Gastrocnemius medialis (tissue), 4 donors: ENCODE results near the gene NPAS3.

Experiments
- CTCF ChIP-seq, 5 experiments: fragments of 450-650 bp in 3 of 5; fragments of 200-600 bp in 2 of 5; sonication (generic) in 2 of 5; IDR thresholded peaks in 4 of 5; conservative IDR thresholded peaks in 1 of 5; 1 replicate in 4 of 5; 2 replicates in 1 of 5; pipeline ENCODE4 v1.5.1; 2016 to 2019; ENCODE audit warnings: antibody characterized with exemption in 5 of 5, mild to moderate bottlenecking in 3 of 5, moderate library complexity in 3 of 5
- POLR2A ChIP-seq, 2 donors: fragments of 450-650 bp; IDR thresholded peaks; one replicate each; pipeline ENCODE4 v1.6.1; 2017; ENCODE audit warnings: antibody characterized with exemption in 2 of 2, mild to moderate bottlenecking in 2 of 2, moderate library complexity in 2 of 2

GRCh38 chr14:33590891-33591630 is 652.4 kb downstream of the NPAS3 start:
- TF ChIP-seq CTCF (IDR thresholded peaks at IDR 0.05 in 4 of 5, conservative IDR thresholded peaks at IDR 0.05 in 1 of 5) (no peak), POLR2A (IDR thresholded peaks at IDR 0.05) (no peak)
